Measurements from ENCODE around the gene THSD7A.

- TF ChIP-seq CTCF (IDR thresholded peaks at IDR 0.05 in 2 of 3, conservative IDR thresholded peaks at IDR 0.05 in 1 of 3; ENCODE audit: control insufficient read depth in 2 of 3, extremely low read depth in 1 of 3, insufficient read depth in 1 of 3, low read depth in 3 of 3, low read length in 3 of 3) (no peak), CEBPB (IDR thresholded peaks at IDR 0.05; ENCODE audit: borderline replicate concordance in 1 of 2, low read depth in 2 of 2, low read length in 2 of 2) (no peak), ZNF274 (IDR thresholded peaks at IDR 0.05; ENCODE audit: insufficient read depth, insufficient read length) (no peak), NRF1 (conservative IDR thresholded peaks at IDR 0.05; ENCODE audit: low read depth, low read length) (no peak), BHLHE40 (IDR thresholded peaks at IDR 0.05; ENCODE audit: borderline replicate concordance in 1 of 2, low read depth in 2 of 2, low read length in 1 of 2) (no peak), CHD4 (IDR thresholded peaks at IDR 0.05) (no peak)
- TF ChIP-seq, protein P1, sequence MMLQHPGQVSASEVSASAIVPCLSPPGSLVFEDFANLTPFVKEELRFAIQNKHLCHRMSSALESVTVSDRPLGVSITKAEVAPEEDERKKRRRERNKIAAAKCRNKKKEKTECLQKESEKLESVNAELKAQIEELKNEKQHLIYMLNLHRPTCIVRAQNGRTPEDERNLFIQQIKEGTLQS (IDR thresholded peaks at IDR 0.05; ENCODE audit: borderline replicate concordance, extremely low read depth, low read depth, low read length): no peak
Observed at GRCh38 chr7:11516328-11516727, 315.7 kb downstream of the THSD7A start.
